Stromal cell of bone marrow (primary cell): ENCODE measurements around the gene PLSCR1.

Experiments
- DNase-seq: peaks from one replicate; pipeline ENCODE4 v3.0.0-alpha.2; 2012; ENCODE audit warnings: low read depth

Gene PLSCR1

DNA sequence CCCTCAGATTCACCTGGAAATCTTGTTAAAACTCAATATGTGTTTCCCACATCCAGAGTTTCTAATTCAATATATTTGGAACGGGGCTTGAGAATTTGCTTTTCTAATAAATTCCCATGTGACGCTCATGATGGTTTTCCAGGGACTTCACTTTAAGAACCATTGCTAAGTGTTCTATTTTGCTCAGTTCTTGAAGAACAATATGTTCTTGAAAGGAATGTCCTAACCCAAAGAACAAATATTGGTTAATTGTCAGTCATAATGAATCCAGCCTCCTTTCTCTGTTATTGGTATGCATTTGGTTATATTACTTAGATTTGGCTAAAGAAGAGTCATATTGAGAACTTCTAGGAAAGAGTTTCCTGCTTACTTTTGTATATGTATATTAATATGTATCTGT lies 70.7 kb downstream of the PLSCR1 start:
- no peak for DNase-seq

DNA sequence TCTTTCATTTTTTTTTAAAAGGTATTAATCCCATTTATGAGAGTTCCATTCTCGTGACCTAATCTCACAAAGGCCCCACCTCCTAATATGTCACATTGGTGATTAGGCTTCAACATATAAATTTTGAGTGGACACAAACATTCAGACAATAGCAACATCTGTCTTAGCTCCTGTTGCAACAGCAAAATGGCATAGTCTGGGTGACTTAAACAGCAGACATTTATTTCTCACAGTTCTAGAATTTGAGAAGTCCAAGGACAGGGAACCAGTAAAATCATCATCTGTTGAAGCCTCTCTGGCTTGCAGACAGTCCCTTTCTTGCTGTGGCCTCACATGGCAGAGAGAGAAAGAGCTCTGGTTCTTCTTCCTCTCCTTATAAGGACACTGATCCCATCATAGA lies 71.8 kb downstream of the PLSCR1 start:
- no peak for DNase-seq

DNA sequence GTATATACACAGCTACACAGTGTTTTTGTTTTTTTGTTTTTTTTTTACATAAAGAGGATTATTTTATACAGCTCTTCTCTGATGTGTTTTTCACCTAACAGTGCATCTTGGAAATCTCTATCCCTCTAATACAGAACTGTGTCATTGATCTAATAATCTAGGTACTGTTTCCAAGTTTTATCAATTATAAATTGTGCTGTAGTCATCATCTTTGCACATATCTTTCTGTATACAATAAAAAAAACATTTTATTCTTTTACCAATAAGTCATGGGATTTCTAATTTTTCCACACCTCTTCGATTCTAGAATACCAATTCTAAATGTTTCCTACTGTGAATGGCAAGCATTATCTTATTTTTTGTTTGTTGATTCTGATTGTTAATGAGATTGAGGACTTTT lies 73.4 kb downstream of the PLSCR1 start:
- DNase-seq: no peak

DNA sequence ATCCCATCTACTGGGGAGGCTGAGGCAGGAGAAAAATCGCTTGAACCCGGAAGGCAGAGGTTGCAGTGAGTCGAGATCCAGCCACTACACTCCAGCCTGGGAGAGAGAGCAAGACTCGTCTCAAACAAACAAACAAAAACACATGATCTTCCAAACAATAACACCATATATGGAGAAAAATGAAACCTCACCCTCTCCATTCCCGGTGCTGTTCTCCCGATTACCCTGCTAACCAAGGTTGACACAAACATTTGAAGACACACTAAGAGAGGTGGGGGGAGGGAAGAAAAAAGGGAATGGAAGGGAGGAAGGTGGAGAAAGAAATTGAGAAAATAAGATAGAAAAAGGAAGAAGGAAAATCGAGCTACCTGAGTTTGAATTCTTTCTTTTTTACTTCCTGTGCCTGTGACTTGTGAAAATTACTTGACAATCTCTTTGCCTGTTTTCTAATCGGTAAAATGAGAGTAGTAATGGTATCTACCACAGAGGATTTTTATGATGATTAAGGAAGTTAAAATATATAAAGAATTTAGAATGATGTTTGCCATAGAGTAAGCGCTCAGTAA lies 73.9 kb downstream of the PLSCR1 start:
- DNase-seq: no peak

DNA sequence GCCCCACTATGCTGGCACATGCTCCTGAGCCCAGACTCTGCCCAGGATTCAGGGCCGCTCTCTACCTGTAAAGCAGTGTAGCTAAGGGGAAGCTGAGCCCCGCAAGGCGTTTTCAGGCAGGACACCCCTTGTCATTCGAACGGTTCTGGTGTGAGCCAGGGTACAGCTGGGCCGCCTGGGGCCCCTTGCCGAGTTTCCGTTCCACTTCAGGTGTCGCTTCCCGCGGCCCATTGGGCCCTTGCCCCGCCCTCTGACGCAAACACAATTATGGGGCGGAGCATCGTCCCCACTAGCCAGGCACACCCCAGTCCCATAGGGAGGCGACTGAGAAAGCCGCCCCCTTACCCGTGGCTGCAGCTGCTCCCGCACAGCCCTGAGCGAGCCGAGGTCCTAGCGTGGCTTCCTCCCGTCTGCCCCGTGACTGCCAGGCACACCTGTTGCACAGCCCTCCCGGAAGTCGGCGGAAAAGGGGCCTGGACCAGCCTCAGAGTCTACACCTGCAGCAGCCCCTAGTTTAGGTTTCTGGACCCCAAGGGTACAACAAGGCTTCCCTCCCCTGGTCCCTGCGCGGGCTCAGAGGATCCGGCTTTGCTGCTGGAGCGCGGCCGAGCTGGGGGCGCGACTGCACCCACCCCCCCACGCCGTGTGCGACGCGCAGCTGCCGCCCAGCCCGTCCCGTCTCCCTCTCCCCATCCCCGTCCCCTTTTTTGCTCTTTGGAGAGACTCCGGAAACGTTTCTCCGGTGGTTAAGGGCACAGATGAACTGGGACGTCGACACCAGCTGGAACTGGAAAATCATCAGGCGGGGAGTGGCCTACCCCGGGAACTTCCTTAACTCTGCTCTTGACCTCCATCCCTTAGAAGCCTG lies 75.0 kb downstream of the PLSCR1 start, which contains the start of gene PLSCR2:
PLSCR2 (minus strand) TSS at position 412 of the 868 bp plus-strand sequence. CDS start 9,657 bp downstream, outside the sequence.
- DNase-seq: no peak

DNA sequence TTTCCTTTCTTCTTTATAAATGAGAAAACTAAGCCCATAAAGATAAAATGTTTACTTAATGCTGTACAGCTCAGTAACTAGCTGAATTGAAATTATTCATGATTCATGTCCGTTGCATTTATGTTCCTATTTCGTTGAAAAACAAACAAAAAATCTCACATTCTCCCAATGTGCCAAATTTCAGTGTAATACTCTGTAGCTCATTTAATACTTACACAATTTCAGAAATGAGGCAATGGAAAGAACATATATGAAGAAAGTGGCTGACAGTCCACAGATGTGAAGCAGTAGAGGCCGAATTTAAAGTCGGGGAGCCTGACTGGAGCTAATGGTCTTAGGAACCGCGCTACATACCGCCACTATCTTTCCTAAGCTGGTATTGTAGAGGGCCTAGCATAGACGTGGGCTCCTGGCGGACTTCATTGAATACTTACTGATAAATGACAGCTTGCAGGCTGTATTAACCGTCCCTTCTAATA lies 75.7 kb downstream of the PLSCR1 start:
- DNase-seq: no peak

DNA sequence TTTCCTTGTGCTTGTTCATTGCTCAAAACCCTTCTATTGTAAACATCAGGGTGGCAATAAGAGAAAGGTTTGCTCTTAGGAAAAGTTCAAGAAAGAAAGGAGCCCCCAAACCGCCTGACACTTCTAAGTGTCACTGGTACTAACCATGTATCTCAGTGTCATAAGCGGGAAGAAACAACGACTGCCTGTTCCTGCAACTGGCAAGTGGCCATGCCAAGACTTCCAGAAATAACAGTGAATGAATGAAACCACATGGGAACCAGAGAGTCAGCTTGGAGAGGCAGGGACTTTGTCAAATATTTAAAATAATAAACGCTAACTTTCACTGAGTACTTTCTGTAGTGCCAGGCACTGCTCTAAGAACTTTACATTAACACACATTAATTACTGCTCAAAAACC lies 76.2 kb downstream of the PLSCR1 start:
- no peak for DNase-seq

DNA sequence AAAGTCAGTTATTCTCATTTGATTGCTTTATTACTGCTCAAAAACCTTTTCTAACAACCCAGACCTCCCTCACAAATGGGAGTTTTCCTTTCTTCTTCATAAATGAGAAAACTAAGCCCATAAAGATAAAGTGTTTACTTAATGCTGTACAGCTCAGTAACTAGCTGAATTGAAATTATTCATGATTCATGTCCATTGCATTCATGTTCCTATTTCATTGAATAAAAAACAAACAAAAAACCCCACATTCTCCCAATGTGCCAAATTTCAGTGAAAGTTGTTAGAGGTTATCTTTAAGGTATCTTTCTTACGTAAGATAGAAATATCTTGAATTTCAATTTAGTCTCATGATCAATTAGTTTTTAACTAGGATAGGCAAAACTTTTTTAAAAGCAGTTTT lies 77.8 kb downstream of the PLSCR1 start:
- no peak for DNase-seq

DNA sequence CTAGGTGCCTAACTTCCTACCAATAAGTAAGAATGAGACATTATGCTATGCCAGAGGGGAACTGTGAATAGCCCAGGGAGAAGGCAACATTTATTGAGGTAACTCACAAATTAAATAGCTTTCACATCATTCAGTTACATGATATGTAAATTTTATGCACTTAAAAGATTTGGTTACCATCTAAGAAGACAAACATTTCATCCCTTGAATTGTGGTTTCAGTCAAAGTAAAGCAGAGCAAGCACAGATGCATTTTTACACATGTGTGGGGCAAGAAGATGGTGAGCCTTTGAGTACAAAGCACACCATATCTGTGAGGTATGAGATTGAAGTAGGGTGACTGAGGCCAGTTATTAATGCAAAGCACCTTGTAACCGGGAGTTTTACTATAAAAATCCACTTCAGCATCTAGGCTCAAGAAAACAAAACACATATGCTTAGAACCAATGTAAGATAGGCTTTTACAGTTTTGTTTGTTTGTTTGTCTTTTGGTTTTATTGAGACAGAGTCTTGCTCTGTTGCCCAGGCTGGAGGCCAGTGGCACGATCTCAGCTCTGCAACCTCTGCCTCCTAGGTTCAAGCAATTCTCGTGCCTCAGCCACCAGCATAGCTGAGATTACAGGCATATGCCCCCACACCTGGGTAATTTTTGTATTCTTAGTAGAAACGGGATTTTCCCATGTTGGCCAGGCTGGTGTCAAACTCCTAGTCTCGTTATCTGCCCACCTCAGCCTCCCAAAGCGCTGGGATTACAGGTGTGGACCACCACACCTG lies 78.5 kb downstream of the PLSCR1 start:
- DNase-seq: no peak
